Stimulated activated CD4-positive, alpha-beta T cell treated with anti-CD3 and anti-CD28 coated beads, Interleukin-12 subunit alpha, Interleukin-12 subunit beta, amount 100 ng/mL, for 4 hours (primary cell): Measurements from ENCODE around the gene YPEL1.
"Not testable (repeated sequence)": the region's sequence is repeated elsewhere in the genome, so short reads cannot be mapped to it uniquely, and the experiment has no call there.

Experiments used
- DNase-seq: peaks from one replicate; pipeline ENCODE4 v3.0.0-alpha.2; 2020

The YPEL1 gene

GRCh38 chr22:21753374-21754111, 17.9 kb upstream of the YPEL1 start:
- no peak for DNase-seq

- DNase-seq, result no peak
Observed at GRCh38 chr22:21752276-21752675, 16.7 kb upstream of the YPEL1 start.

GRCh38 chr22:21745948-21746347, 10.4 kb upstream of the YPEL1 start:
- DNase-seq, result no peak

GRCh38 chr22:21744917-21745316, 9.3 kb upstream of the YPEL1 start:
- DNase-seq, result not testable (repeated sequence)

GRCh38 chr22:21741790-21742189, 6.2 kb upstream of the YPEL1 start:
- DNase-seq, result no peak

- DNase-seq, result no peak
Observed at GRCh38 chr22:21741059-21741458, 5.5 kb upstream of the YPEL1 start.

- DNase-seq, result no peak
Observed at GRCh38 chr22:21739828-21740377, 4.3 kb upstream of the YPEL1 start.

- no peak for DNase-seq
Observed at GRCh38 chr22:21738966-21739365, 3.4 kb upstream of the YPEL1 start.

- no peak for DNase-seq
Observed at GRCh38 chr22:21738081-21738480, 2.5 kb upstream of the YPEL1 start.

- DNase-seq, result no peak
Observed at GRCh38 chr22:21736948-21737347, 1.4 kb upstream of the YPEL1 start.

GRCh38 chr22:21736084-21736642, 569 bp upstream of the YPEL1 start:
- no peak for DNase-seq

- DNase-seq, result no peak
Observed at GRCh38 chr22:21734540-21735199, 924 bp downstream of the YPEL1 start.

- no peak for DNase-seq
Observed at GRCh38 chr22:21731503-21731902, 4.1 kb downstream of the YPEL1 start.

- no peak for DNase-seq
Observed at GRCh38 chr22:21730535-21731308, 4.9 kb downstream of the YPEL1 start.

- DNase-seq, result not testable (repeated sequence)
Observed at GRCh38 chr22:21729184-21729583, 6.4 kb downstream of the YPEL1 start.

- no peak for DNase-seq
Observed at GRCh38 chr22:21728270-21728669, 7.3 kb downstream of the YPEL1 start.

- DNase-seq, result no peak
Observed at GRCh38 chr22:21727768-21728167, 7.8 kb downstream of the YPEL1 start.

GRCh38 chr22:21727159-21727558, 8.4 kb downstream of the YPEL1 start:
- no peak for DNase-seq

- no peak for DNase-seq
Observed at GRCh38 chr22:21726650-21727049, 8.9 kb downstream of the YPEL1 start.

- no peak for DNase-seq
Observed at GRCh38 chr22:21725956-21726649, 9.5 kb downstream of the YPEL1 start.

- not testable (repeated sequence) for DNase-seq
Observed at GRCh38 chr22:21724496-21724895, 11.1 kb downstream of the YPEL1 start.

GRCh38 chr22:21721195-21721852, 14.3 kb downstream of the YPEL1 start:
- DNase-seq, result not testable (repeated sequence)
